Panc1 (cell line): ENCODE measurements around the gene ERMARD. TPM values are rescaled to one million over a fixed set of nuclear protein-coding genes. Genes with fewer than 3 reads are reported as not detected.

ENCODE experiments used
- ATAC-seq: fragments of 200-7000 bp; cut with Tn5 transposase; 2 replicates; pipeline ENCODE4 v1.9.1; 2020; ENCODE audit warnings: mild to moderate bottlenecking, moderate library complexity
- BruUV-seq: library from RNA; stranded (reverse); fragments of 400-500 nt; replicated peaks from 2 replicates; lab custom pipeline; 2021; lab: Mats Ljungman, UMichigan
- CTCF ChIA-PET: fragments of 300-600 bp; sonication (Branson Sonifier 250); formaldehyde crosslinking; loops from one replicate; lab custom pipeline; 2022; ENCODE audit warnings: antibody characterized with exemption; lab: Charles Lee
- POLR2A ChIA-PET: fragments of 300-600 bp; sonication (Branson Sonifier 250); formaldehyde crosslinking; loops from one replicate; lab custom pipeline; 2022; ENCODE audit warnings: antibody characterized with exemption; lab: Charles Lee
- DNase-seq: peaks from one replicate; pipeline ENCODE4 v3.0.0-alpha.2; 2010; ENCODE audit warnings: low read depth, low spot score
- H3K27ac ChIP-seq: 2 replicates; pipeline ENCODE4 v1.5.1; 2011; ENCODE audit warnings: mild to moderate bottlenecking, low read length, inconsistent platforms
- H3K27me3 ChIP-seq: fragments of 200-500 bp; sonication (Bioruptor generic); 2 replicates; pipeline ENCODE4 v1.6.0; 2014; ENCODE audit warnings: low read length, inconsistent platforms; ENCODE audit not compliant: control insufficient read depth, insufficient read depth
- H3K36me3 ChIP-seq: fragments of 200-500 bp; sonication (Bioruptor generic); 2 replicates; pipeline ENCODE4 v1.5.1; 2014; ENCODE audit warnings: inconsistent platforms, mild to moderate bottlenecking, low read length, moderate library complexity; ENCODE audit not compliant: control insufficient read depth, insufficient read depth
- H3K4me1 ChIP-seq: 2 replicates; pipeline ENCODE4 v1.5.1; 2011; ENCODE audit warnings: inconsistent platforms, mild to moderate bottlenecking, low read length, moderate library complexity; ENCODE audit not compliant: control insufficient read depth, insufficient read depth
- H3K4me3 ChIP-seq, 2 experiments: 2 replicates each; pipeline ENCODE4 v1.5.1; 2011 to 2012; ENCODE audit warnings: low read depth in 2 of 2, low read length in 2 of 2, mild to moderate bottlenecking in 2 of 2, inconsistent platforms in 1 of 2, moderate library complexity in 1 of 2
- H3K9me3 ChIP-seq: fragments of 200-500 bp; sonication (Bioruptor generic); 2 replicates; pipeline ENCODE4 v1.5.1; 2014; ENCODE audit warnings: low read depth, mild to moderate bottlenecking, inconsistent platforms, low read length, moderate library complexity; ENCODE audit not compliant: control insufficient read depth, insufficient read depth
- POLR2AphosphoS5 ChIP-seq: IDR thresholded peaks from 2 replicates; pipeline ENCODE4 v1.6.1; 2012; ENCODE audit warnings: mild to moderate bottlenecking, low read depth, low read length, moderate library complexity
- REST ChIP-seq, 2 experiments: IDR thresholded peaks; 2 replicates each; pipeline ENCODE4 v1.6.1; 2011 to 2012; ENCODE audit warnings: low read depth in 2 of 2, control low read depth in 1 of 2, low read length in 1 of 2, mild to moderate bottlenecking in 1 of 2, moderate library complexity in 1 of 2; ENCODE audit not compliant: insufficient read depth in 1 of 2
- SIN3A ChIP-seq: IDR thresholded peaks from 2 replicates; pipeline ENCODE4 v1.6.1; 2012; ENCODE audit warnings: low read depth, mild to moderate bottlenecking, low read length, moderate library complexity, borderline replicate concordance; ENCODE audit not compliant: insufficient read depth
- TCF7L2 ChIP-seq: IDR thresholded peaks from 2 replicates; pipeline ENCODE4 v1.6.1; 2011; ENCODE audit warnings: mild to moderate bottlenecking, low read depth, low read length, inconsistent platforms
- in situ Hi-C: cut with HindIII; loops from 2 replicates; pipeline ENCODE4 v1.10.0; 2016; ENCODE audit warnings: low sequenced_read_pairs, low pct_unique_long_range_greater_than_20kb
- intact Hi-C: fragments of 100-400 bp; cut with micrococcal nuclease; formaldehyde crosslinking; loops from one replicate; pipeline ENCODE4 v1.10.0; 2022; ENCODE audit not compliant: unreplicated experiment
- total RNA-seq: library from RNA; stranded (reverse); gene quantifications from one replicate; pipeline ENCODE4 v1.2.1, GENCODE V29; 2021; ENCODE audit not compliant: unreplicated experiment
- TF ChIP-seq, protein P1 (sequence below): fragments of 450-650 bp; IDR thresholded peaks from 2 replicates; pipeline ENCODE4 v1.5.1; 2017; ENCODE audit warnings: mild to moderate bottlenecking

The ERMARD gene
- total RNA-seq, 1 experiment from 2014 or later: 38.5 TPM

DNA sequence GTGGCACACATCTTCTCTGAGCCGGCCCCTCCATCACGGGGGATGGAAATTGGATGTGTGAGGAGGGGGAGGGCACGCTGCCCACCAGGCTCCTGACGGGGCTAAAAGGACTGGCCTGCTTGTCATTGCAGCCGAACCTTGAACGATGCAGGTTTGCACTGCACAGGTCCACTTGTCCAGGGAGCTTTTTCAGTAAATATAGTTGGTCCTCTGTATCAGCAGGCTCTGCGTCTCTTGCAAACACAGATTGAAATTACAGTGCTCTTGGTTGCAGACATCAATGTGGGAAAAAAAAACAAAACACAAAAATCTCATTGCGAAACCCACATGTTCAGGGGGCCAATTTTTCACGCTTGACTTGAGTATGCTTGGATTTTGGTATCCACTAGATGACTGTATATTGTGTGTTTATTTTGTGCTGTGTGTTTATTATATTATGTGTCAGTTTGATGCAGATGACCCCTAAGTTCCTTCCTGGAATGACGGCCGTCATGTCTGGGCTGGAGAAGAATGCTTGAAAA, 29.2 kb downstream of the ERMARD start:
- no peak for ATAC-seq
- no peak for DNase-seq
- 0 out of 2 replicates have a peak, but pooled peaks cover 2% of the 10 kb centered on the region for H3K36me3 ChIP-seq
- H3K4me1 ChIP-seq: no peaks in the 10 kb centered on the region
- ChIA-PET POLR2A (no interaction called here), CTCF (no interaction called here)
- BruUV-seq: no TSS peak
- intact Hi-C loops: no loop called here
- H3K27ac ChIP-seq: no peak overlapping the region
- in situ Hi-C loops: no loop called here
- no peaks in the 10 kb centered on the region for H3K27me3 ChIP-seq
- H3K9me3 ChIP-seq: no peaks in the 10 kb centered on the region
- TF ChIP-seq POLR2AphosphoS5 (no peak), SIN3A (no peak), REST (IDR thresholded peaks at IDR 0.05; ENCODE audit: insufficient read depth in 1 of 2, low read depth in 2 of 2, low read length in 1 of 2) (no peak), TCF7L2 (no peak)
- TF ChIP-seq, protein P1, sequence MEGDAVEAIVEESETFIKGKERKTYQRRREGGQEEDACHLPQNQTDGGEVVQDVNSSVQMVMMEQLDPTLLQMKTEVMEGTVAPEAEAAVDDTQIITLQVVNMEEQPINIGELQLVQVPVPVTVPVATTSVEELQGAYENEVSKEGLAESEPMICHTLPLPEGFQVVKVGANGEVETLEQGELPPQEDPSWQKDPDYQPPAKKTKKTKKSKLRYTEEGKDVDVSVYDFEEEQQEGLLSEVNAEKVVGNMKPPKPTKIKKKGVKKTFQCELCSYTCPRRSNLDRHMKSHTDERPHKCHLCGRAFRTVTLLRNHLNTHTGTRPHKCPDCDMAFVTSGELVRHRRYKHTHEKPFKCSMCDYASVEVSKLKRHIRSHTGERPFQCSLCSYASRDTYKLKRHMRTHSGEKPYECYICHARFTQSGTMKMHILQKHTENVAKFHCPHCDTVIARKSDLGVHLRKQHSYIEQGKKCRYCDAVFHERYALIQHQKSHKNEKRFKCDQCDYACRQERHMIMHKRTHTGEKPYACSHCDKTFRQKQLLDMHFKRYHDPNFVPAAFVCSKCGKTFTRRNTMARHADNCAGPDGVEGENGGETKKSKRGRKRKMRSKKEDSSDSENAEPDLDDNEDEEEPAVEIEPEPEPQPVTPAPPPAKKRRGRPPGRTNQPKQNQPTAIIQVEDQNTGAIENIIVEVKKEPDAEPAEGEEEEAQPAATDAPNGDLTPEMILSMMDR: no peak
- no peak overlapping the region for H3K4me3 ChIP-seq

- Histone ChIP-seq H3K4me3 (no peak overlapping the region), H3K36me3 (0 out of 2 replicates have a peak, but pooled peaks cover 2% of the 10 kb centered on the region), H3K27me3 (no peaks in the 10 kb centered on the region), H3K27ac (no peak overlapping the region), H3K9me3 (no peaks in the 10 kb centered on the region), H3K4me1 (no peaks in the 10 kb centered on the region)
- BruUV-seq: no TSS peak
- TF ChIP-seq TCF7L2 (no peak), SIN3A (no peak), POLR2AphosphoS5 (no peak), REST (IDR thresholded peaks at IDR 0.05; ENCODE audit: insufficient read depth in 1 of 2, low read depth in 2 of 2, low read length in 1 of 2) (no peak)
- TF ChIP-seq, protein P1: no peak
- ATAC-seq: no peak
- intact Hi-C loops: no loop called here
- POLR2A ChIA-PET: no interaction called here
- DNase-seq: no peak
- CTCF ChIA-PET: interaction anchor here (0.6 kb wide), 1 partner anchor 370 kb away, joined by 4 read pairs; no protein-coding TSS in a partner anchor
- in situ Hi-C loops: no loop called here
These were observed 31.5 kb downstream of the ERMARD start for GRCh38 chr6:169782966-169783365.
